Ascending aorta (tissue), 2 donors: ENCODE results near the gene CCND2. TPM values are rescaled to one million over a fixed set of nuclear protein-coding genes. Genes with fewer than 3 reads are reported as not detected.

Source experiments
- DNase-seq, 2 donors: peaks; one replicate each; pipeline ENCODE4 v3.0.0-alpha.2; 2019; ENCODE audit warnings: low spot score in 2 of 2
- H3K27ac ChIP-seq, 2 donors: fragments of 200-600 bp; sonication (generic); one replicate each; pipeline ENCODE4 v1.5.1; 2016 to 2017; ENCODE audit warnings: mild to moderate bottlenecking in 1 of 2
- H3K27me3 ChIP-seq: fragments of 200-600 bp; sonication (generic); one replicate; pipeline ENCODE4 v1.5.1; 2017
- H3K36me3 ChIP-seq, 2 donors: fragments of 200-600 bp; sonication (generic); one replicate each; pipeline ENCODE4 v1.5.1; 2016
- H3K4me1 ChIP-seq, 2 donors: fragments of 200-600 bp; sonication (generic); one replicate each; pipeline ENCODE4 v1.5.1; 2016 to 2017; ENCODE audit warnings: mild to moderate bottlenecking in 1 of 2
- H3K4me3 ChIP-seq, 2 donors: fragments of 200-600 bp; sonication (generic); one replicate each; pipeline ENCODE4 v1.5.1; 2016 to 2017; ENCODE audit warnings: mild to moderate bottlenecking in 1 of 2
- H3K9me3 ChIP-seq, 2 donors: fragments of 200-600 bp; sonication (generic); one replicate each; pipeline ENCODE4 v1.5.1; 2016
- intact Hi-C: fragments of 100-400 bp; cut with DNase I; formaldehyde crosslinking; loops from one replicate; pipeline ENCODE4 v1.15.1; 2023
- total RNA-seq: library from RNA; depleted of rRNA; stranded (reverse); fragments of >200 nt; gene quantifications from one replicate; pipeline ENCODE4 v1.1.0, GENCODE V29; 2016
- TF ChIP-seq, protein P1 (sequence below), 3 experiments: fragments of 200-600 bp in 2 of 3; fragments of 450-650 bp in 1 of 3; sonication (generic) in 2 of 3; IDR thresholded peaks; one replicate each; pipeline ENCODE4 v1.5.1; 2016 to 2019; ENCODE audit warnings: antibody characterized with exemption in 3 of 3, mild to moderate bottlenecking in 1 of 3, moderate library complexity in 1 of 3

The CCND2 gene
- total RNA-seq, 1 donor from 2014 or later, result 150 TPM

GRCh38 chr12:4282892-4283511 is 9.4 kb downstream of the CCND2 start:
- DNase-seq, result peak in 1 of 2 donors; percentile 56
- intact Hi-C loops, result no loop called here

GRCh38 chr12:4283512-4284255 is 10.1 kb downstream of the CCND2 start:
- peaks cover 9 to 36% of the 10 kb centered on the region in 2 donors for H3K4me1 ChIP-seq
- no peaks in the 10 kb centered on the region for H3K27me3 ChIP-seq
- peaks cover 67 to 100% of the 10 kb centered on the region in 2 donors for H3K36me3 ChIP-seq
- H3K27ac ChIP-seq, result no peak overlapping the region
- intact Hi-C loops, result no loop called here
- no peak overlapping the region for H3K4me3 ChIP-seq
- H3K9me3 ChIP-seq, result no peaks in the 10 kb centered on the region
- DNase-seq, result peak in 1 of 2 donors; percentile 58
- TF ChIP-seq, protein P1, sequence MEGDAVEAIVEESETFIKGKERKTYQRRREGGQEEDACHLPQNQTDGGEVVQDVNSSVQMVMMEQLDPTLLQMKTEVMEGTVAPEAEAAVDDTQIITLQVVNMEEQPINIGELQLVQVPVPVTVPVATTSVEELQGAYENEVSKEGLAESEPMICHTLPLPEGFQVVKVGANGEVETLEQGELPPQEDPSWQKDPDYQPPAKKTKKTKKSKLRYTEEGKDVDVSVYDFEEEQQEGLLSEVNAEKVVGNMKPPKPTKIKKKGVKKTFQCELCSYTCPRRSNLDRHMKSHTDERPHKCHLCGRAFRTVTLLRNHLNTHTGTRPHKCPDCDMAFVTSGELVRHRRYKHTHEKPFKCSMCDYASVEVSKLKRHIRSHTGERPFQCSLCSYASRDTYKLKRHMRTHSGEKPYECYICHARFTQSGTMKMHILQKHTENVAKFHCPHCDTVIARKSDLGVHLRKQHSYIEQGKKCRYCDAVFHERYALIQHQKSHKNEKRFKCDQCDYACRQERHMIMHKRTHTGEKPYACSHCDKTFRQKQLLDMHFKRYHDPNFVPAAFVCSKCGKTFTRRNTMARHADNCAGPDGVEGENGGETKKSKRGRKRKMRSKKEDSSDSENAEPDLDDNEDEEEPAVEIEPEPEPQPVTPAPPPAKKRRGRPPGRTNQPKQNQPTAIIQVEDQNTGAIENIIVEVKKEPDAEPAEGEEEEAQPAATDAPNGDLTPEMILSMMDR (IDR thresholded peaks at IDR 0.05), result no peak

More at GRCh38 chr12:4282892-4283511, 9.4 kb downstream of the CCND2 start:
- Histone ChIP-seq H3K4me1 (peaks cover 9 to 36% of the 10 kb centered on the region in 2 donors), H3K4me3 (no peak overlapping the region), H3K27ac (no peak overlapping the region), H3K27me3 (no peaks in the 10 kb centered on the region), H3K36me3 (peaks cover 64 to 98% of the 10 kb centered on the region in 2 donors), H3K9me3 (no peaks in the 10 kb centered on the region)
- TF ChIP-seq, protein P1 (IDR thresholded peaks at IDR 0.05), result no peak

- H3K36me3 ChIP-seq, result peaks cover 73 to 100% of the 10 kb centered on the region in 2 donors
- H3K27me3 ChIP-seq, result no peaks in the 10 kb centered on the region
- H3K9me3 ChIP-seq, result no peaks in the 10 kb centered on the region
- H3K4me1 ChIP-seq, result peaks cover 9 to 32% of the 10 kb centered on the region in 2 donors
- TF ChIP-seq, protein P1 (IDR thresholded peaks at IDR 0.05), result no peak
- intact Hi-C loops, result no loop called here
- DNase-seq, result peak in 1 of 2 donors; percentile 37
- no peak overlapping the region for H3K27ac ChIP-seq
- H3K4me3 ChIP-seq, result no peak overlapping the region
These were observed 10.7 kb downstream of the CCND2 start for GRCh38 chr12:4284306-4284705.

- no peak overlapping the region for H3K27ac ChIP-seq
- no peaks in the 10 kb centered on the region for H3K27me3 ChIP-seq
- intact Hi-C loops, result no loop called here
- peaks cover 9 to 24% of the 10 kb centered on the region in 2 donors for H3K4me1 ChIP-seq
- H3K9me3 ChIP-seq, result no peaks in the 10 kb centered on the region
- TF ChIP-seq, protein P1 (IDR thresholded peaks at IDR 0.05), result no peak
- DNase-seq, result no peak
- peaks cover 78 to 100% of the 10 kb centered on the region in 2 donors for H3K36me3 ChIP-seq
- no peak overlapping the region for H3K4me3 ChIP-seq
These were observed 11.5 kb downstream of the CCND2 start for GRCh38 chr12:4285070-4285469.

GRCh38 chr12:4286228-4286627 is 12.7 kb downstream of the CCND2 start:
- Histone ChIP-seq H3K4me3 (no peak overlapping the region), H3K36me3 (peaks cover 75 to 100% of the 10 kb centered on the region in 2 donors), H3K4me1 (peaks cover 3 to 15% of the 10 kb centered on the region in 2 donors), H3K27ac (no peak overlapping the region), H3K27me3 (no peaks in the 10 kb centered on the region), H3K9me3 (no peaks in the 10 kb centered on the region)
- DNase-seq, result peak in 1 of 2 donors; percentile 52
- TF ChIP-seq, protein P1 (IDR thresholded peaks at IDR 0.05), result no peak
- intact Hi-C loops, result no loop called here
